ENCODE data around the gene PARD3. TPM values are rescaled to one million over a fixed set of nuclear protein-coding genes. Genes with fewer than 3 reads are reported as not detected.

The PARD3 gene
- total and polyA plus RNA-seq, 10 of the 15 experiments (the other 5 are each of a cell fraction or from before 2014, with no cell fraction given): 2.6 to 43.1 (median 13.9) TPM

DNA sequence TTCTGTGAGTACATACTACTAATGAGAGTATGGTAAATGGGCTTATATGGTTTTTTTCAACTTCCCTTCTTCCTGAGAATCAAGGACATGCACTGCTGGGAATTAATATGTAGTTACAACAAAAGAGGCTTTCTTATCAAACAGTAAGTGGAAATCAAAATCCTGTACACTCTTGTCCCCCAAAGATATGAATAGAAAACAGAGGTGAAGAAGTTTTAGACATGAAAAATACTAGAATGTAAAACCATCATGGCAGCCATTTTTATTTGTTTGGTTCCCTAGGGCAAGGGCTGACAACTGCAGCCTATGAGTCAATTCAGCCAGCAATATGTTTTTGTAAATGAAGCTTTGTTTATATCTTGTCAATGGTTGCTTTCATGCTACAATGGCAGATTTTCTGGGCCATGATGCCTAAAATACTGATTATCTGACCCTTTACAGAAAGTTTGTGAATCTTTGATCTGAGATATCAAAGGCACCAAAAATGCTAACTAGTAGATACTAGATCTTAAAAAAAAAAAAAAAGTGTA, 422.4 kb downstream of the PARD3 start:
- SMC1A ChIA-PET (ENCODE audit: uncharacterized antibody, unreplicated experiment): interaction anchor here (0.7 to 1.9 kb wide), 4 partner anchors 9 to 72 kb away, joined by 3 to 7 read pairs (median 4); no protein-coding TSS in a partner anchor
- CTCF ChIA-PET: no interaction called here
- Histone ChIP-seq H3K79me2 (ENCODE audit: control insufficient read depth, insufficient read depth, low read length) (no peaks in the 10 kb centered on the region), H3K4me1 (ENCODE audit: control insufficient read depth, insufficient read depth, low read length) (no peaks in the 10 kb centered on the region), H4K20me1 (ENCODE audit: control insufficient read depth, insufficient read depth) (no peaks in the 10 kb centered on the region), H3K36me3 (ENCODE audit: control insufficient read depth in 2 of 2, insufficient read depth in 2 of 2, low read length in 1 of 2) (no peaks in the 10 kb centered on the region), H2AFZ (ENCODE audit: control insufficient read depth, low read depth, low read length) (no peak overlapping the region), H3K4me3 (no peak overlapping the region), H3K27me3 (replicated peaks in 1 of 2; ENCODE audit: control insufficient read depth in 2 of 2, insufficient read depth in 2 of 2, low read length in 1 of 2) (no peaks in the 10 kb centered on the region), H3K9ac (ENCODE audit: control insufficient read depth, insufficient read depth, low read length) (no peak overlapping the region), H3K27ac (ENCODE audit: control insufficient read depth, insufficient read depth) (no peak overlapping the region), H3K9me3 (replicated peaks; ENCODE audit: control insufficient read depth, insufficient read depth, low read length) (no peaks in the 10 kb centered on the region), H3K4me2 (ENCODE audit: control insufficient read depth, insufficient read depth) (no peak overlapping the region)
- POLR2A ChIA-PET: interaction anchor here (1.7 kb wide), 1 partner anchor 18 kb away, joined by 4 read pairs; no protein-coding TSS in a partner anchor
- BruUV-seq (replicated peaks): no TSS peak
- in situ Hi-C loops (cut with MboI) (no loop called here), intact Hi-C loops (cut with micrococcal nuclease; ENCODE audit: unreplicated experiment) (no loop called here)
- DNase-seq (ENCODE audit: low read depth, low spot score) (no peak), FAIRE-seq (no peak), ATAC-seq (no peak)
- RAD21 ChIA-PET (ENCODE audit: unreplicated experiment): interaction anchor here (1.2 kb wide), 1 partner anchor 13 kb away, joined by 3 read pairs; no protein-coding TSS in a partner anchor
- no peak for TF ChIP-seq FOXM1 (IDR thresholded peaks at IDR 0.05; ENCODE audit: low read depth, low read length)
- no peak for TF ChIP-seq YY1 (IDR thresholded peaks at IDR 0.05; ENCODE audit: low read depth, low read length)
- TF ChIP-seq CBX3 (IDR thresholded peaks at IDR 0.05; ENCODE audit: borderline replicate concordance, low read depth): no peak
- TF ChIP-seq JUNB (IDR thresholded peaks at IDR 0.05): no peak
- TF ChIP-seq, protein P1, sequence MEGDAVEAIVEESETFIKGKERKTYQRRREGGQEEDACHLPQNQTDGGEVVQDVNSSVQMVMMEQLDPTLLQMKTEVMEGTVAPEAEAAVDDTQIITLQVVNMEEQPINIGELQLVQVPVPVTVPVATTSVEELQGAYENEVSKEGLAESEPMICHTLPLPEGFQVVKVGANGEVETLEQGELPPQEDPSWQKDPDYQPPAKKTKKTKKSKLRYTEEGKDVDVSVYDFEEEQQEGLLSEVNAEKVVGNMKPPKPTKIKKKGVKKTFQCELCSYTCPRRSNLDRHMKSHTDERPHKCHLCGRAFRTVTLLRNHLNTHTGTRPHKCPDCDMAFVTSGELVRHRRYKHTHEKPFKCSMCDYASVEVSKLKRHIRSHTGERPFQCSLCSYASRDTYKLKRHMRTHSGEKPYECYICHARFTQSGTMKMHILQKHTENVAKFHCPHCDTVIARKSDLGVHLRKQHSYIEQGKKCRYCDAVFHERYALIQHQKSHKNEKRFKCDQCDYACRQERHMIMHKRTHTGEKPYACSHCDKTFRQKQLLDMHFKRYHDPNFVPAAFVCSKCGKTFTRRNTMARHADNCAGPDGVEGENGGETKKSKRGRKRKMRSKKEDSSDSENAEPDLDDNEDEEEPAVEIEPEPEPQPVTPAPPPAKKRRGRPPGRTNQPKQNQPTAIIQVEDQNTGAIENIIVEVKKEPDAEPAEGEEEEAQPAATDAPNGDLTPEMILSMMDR (IDR thresholded peaks at IDR 0.05 in 2 of 3, conservative IDR thresholded peaks at IDR 0.05 in 1 of 3; ENCODE audit: control insufficient read depth in 2 of 3, extremely low read depth in 1 of 3, insufficient read depth in 1 of 3, low read depth in 3 of 3, low read length in 3 of 3): no peak
- TF ChIP-seq NBN (IDR thresholded peaks at IDR 0.05): no peak
- TF ChIP-seq MTA3 (IDR thresholded peaks at IDR 0.05; ENCODE audit: borderline replicate concordance, low read length): no peak
- TF ChIP-seq POLR2AphosphoS2 (IDR thresholded peaks at IDR 0.05; ENCODE audit: low read depth, low read length): no peak
- TF ChIP-seq TAF1 (IDR thresholded peaks at IDR 0.05; ENCODE audit: borderline replicate concordance, low read depth, low read length): no peak
- TF ChIP-seq NR2F1 (conservative IDR thresholded peaks at IDR 0.05): no peak
- no peak for TF ChIP-seq ZZZ3 (IDR thresholded peaks at IDR 0.05; ENCODE audit: control insufficient read depth, insufficient read length, low read depth)
- no peak for TF ChIP-seq NFYB (IDR thresholded peaks at IDR 0.05; ENCODE audit: insufficient read depth, low read depth, low read length)
- no peak for TF ChIP-seq MTA2 (IDR thresholded peaks at IDR 0.05; ENCODE audit: low read depth)
- TF ChIP-seq ZNF687 (IDR thresholded peaks at IDR 0.05): no peak
- TF ChIP-seq, protein P2, sequence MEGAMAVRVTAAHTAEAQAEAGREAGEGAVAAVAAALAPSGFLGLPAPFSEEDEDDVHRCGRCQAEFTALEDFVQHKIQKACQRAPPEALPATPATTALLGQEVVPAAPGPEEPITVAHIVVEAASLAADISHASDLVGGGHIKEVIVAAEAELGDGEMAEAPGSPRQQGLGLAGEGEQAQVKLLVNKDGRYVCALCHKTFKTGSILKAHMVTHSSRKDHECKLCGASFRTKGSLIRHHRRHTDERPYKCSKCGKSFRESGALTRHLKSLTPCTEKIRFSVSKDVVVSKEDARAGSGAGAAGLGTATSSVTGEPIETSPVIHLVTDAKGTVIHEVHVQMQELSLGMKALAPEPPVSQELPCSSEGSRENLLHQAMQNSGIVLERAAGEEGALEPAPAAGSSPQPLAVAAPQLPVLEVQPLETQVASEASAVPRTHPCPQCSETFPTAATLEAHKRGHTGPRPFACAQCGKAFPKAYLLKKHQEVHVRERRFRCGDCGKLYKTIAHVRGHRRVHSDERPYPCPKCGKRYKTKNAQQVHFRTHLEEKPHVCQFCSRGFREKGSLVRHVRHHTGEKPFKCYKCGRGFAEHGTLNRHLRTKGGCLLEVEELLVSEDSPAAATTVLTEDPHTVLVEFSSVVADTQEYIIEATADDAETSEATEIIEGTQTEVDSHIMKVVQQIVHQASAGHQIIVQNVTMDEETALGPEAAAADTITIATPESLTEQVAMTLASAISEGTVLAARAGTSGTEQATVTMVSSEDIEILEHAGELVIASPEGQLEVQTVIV (IDR thresholded peaks at IDR 0.05; ENCODE audit: borderline replicate concordance, partially characterized antibody): no peak
- no peak for TF ChIP-seq IKZF1 (conservative IDR thresholded peaks at IDR 0.05)
- TF ChIP-seq ZNF622 (IDR thresholded peaks at IDR 0.05): no peak
- TF ChIP-seq EED (IDR thresholded peaks at IDR 0.05; ENCODE audit: low read depth): no peak

All from GM12878 (cell line).